ENCODE measurements around the gene CLDN24.

The CLDN24 gene

DNA sequence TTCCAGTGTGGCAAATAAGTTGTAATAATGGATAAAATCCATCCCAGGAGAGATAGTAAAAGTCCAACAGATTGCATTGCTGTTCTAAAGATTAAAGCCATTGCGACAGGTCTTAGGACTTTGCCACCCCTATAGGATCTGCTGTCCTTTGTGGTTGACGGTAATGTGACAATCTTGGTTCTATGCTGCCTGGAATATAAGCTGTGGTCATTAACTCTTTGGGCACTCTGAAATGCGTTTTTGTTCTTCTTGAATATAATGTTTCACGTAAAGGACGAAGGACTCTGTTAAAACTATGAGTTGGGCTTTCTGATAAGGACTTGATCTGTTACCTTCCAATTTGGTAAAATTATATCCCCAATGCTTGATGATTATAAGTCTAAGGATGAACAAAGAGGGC, at the start of gene CLDN24:
TSS of gene CLDN24 (minus strand) at position 101 of the 400 bp plus-strand sequence. CDS start at position 101, 0 bp downstream.
- DNase-seq, result no peak

DNA sequence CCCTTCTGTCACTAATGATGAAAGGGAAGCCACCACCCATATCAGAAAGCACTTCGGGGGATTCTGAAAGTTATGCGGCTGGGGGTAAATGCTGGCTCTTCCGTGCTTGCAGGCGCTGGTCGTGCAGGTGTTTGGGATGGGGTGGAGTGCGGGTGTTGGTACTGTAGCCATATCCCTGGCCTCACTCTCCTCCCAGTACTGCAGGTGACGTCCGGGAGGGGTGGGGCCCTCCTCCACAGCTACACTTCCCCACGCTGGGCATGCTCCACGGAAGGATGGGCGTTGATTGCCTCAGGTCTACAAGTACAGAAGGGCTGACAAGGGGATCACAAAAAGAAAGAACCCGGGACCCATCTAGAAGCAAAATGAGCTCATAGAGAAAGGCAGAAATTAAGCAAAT, 48.6 kb upstream of the CLDN24 start:
- DNase-seq, result no peak

GRCh38 chr4:183369073-183369472, 46.8 kb upstream of the CLDN24 start:
- no peak for DNase-seq

DNA sequence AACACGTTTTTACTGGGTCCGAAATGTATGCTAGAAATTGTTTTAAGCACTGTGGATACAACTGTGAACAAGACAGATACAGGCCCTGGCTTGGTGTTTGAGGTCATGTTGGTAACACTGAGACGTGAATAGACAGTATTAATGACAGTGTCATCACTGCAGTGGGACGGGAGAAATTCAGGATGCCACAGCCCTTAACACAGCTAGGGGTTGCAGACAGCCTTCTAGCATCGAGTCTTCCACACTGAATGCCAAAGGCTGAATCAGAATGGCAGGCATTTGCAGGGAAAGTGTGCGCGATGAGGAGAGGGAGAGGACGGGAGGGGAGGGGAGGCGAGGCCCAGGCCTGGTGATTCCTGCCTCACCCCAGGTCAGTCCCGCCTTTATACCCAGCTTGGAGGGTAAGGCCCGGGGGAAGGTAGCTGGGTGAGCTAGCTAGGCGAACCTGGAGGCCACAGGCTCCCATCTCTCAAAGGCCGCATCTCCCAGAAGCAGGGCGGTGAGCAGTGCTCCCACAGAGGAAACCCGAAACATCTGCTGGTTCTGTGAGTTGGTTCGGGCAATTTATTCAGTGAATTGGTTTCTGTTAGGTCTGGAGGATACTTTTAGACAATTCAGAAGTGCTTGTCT, 44.1 kb upstream of the CLDN24 start:
- no peak for DNase-seq

DNA sequence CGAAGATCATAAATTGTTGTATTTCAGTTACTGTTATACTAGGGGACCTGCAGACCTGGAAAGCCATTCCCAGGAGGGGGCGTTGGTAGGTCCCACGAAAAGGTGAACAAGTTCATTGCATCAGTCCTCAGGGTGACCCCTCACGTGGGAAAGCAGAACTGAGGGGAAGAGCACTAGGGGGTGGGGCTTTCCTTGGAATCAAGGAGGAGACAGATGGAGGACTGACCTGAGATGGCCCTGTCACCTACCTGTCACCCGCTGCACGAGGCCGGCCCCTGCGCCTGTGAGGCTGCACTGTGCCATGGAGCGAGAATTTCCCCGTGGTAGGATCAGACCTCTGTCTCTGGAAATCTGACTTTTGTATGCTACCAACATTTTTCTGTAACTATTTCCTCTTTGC, 41.8 kb upstream of the CLDN24 start:
- no peak for DNase-seq

DNA sequence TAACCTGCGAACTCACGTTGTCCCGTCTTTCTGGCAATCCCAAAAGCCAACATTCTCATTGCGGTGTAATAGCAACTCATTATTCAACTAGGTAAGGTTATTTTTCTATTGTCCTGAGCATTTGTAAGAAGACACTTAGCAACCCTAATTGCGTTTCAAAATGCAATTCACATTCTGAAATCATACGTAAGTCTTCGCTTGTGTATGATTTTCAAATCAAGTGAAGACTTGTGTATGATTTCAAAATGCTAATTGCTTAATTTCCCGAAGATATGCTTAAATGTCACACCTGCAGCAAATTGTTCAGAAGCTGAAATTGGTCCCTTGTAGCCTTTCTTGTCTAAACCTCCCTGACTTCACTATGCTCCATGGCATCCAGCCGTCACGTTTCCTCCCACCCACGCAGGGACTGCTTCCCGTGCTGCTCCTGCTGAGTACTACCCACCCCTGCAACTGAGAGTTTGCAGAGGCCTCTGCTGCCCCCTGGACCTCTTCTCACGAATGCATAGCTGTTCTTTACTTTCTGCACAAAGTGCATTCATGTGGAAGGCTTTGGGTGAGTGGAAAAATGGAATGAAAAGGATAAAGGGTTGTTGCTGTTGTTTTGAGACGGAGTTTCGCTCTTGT, 40.8 kb upstream of the CLDN24 start:
- DNase-seq, result no peak

DNA sequence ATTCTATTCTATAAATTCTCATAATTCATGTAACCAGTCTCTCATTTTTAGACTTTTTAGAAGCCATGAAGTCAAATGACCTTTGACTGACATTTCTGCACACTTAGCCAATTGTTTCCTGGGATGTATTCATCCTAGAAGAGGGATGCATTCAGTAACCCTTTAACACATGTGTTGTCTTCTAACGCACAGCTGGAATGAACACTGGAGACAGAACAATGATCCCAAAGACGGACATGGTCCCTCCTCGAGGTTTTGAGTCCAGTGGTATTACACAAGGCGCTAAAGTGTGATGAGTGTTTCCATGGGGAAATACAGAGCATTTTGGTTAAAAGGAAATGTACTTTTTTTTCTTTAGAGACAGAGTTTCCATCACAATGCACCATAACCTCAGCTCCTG, 39.8 kb upstream of the CLDN24 start:
- no peak for DNase-seq

- DNase-seq, result no peak
Observed at GRCh38 chr4:183360161-183360919, 38.1 kb upstream of the CLDN24 start.

- no peak for DNase-seq
Observed at GRCh38 chr4:183358215-183358755, 36.1 kb upstream of the CLDN24 start.

GRCh38 chr4:183356931-183357675, 34.9 kb upstream of the CLDN24 start:
- no peak for DNase-seq

- no peak for DNase-seq
Observed at GRCh38 chr4:183356173-183356830, 34.1 kb upstream of the CLDN24 start.

DNA sequence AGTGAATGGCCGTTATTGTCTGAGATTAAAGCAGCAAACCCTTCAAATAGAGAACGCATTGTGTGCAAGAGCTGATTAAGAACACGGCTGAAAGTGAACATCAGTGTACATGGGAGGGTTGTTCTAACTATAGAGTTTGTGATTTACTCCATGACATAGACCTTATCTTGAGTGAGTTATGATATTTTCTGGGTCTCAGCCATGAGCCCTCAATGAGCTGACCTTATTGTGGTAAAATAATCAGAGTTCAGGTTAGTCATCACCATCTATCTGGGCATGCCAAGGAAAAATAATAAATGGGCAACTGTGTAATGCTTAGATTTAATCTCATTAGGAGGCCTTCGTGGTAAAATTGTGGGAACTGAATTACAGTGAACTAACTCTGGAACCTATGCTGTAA, 33.2 kb upstream of the CLDN24 start:
- DNase-seq, result no peak

- DNase-seq, result no peak
Observed at GRCh38 chr4:183354219-183354618, 32.0 kb upstream of the CLDN24 start.

DNA sequence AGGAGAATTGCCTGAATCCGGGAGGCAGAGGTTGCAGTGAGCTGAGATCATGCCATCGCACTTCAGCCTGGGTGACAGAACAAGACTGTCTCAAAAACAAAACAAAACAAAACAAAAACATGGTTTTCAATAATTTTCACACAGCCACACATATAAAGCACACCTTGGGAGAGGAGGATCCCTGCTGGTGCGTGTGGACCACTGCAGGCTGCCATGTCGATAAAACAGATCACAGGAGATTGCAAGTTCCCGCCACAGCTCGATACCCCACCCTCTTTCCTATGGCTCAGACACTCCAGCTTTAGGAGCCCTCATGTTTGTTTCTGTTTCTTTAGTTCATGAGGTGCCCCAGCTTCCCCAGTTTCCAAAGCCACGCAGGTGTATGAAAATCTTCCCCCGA, 31.3 kb upstream of the CLDN24 start:
- DNase-seq, result no peak

- no peak for DNase-seq
Observed at GRCh38 chr4:183352546-183352945, 30.3 kb upstream of the CLDN24 start.

DNA sequence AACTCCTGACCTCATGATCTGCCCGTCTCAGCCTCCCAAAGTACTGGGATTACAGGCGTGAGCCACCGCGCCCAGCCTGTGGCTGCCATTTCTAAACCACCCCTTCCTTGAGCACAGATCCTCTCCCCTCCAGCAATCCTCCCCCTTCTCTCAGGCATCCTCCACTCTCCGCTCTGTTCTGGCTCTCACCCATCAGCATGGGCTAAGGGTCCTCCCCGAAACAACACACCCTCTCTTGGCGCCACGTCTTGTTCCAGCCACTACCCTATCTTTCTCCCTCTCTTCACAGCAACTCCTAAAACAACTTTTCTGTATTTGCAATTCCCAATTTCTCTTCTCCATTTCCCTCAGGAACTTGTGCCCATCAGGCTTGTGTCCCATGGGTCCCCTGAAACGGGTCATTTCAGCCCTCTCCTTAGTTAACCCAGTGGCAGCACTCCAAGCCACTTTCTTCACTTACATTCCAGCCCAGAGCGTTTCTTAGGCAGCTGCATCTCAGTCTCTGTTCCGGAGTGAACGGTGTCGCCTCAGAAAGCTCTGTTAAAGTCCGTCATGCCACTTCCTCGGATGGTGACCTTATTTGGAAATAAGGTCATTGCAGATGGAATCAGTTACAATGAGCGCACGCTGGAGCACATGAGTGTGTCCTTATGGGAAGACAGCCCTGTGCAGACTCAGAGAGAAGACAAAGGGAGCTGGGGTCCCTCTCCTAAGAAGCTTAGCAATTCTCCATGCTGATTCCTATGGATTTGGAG, 28.3 kb upstream of the CLDN24 start:
- DNase-seq, result no peak

GRCh38 chr4:183349673-183350072, 27.4 kb upstream of the CLDN24 start:
- no peak for DNase-seq

GRCh38 chr4:183348706-183349659, 26.8 kb upstream of the CLDN24 start:
- no peak for DNase-seq

GRCh38 chr4:183348136-183348535, 25.9 kb upstream of the CLDN24 start:
- no peak for DNase-seq

DNA sequence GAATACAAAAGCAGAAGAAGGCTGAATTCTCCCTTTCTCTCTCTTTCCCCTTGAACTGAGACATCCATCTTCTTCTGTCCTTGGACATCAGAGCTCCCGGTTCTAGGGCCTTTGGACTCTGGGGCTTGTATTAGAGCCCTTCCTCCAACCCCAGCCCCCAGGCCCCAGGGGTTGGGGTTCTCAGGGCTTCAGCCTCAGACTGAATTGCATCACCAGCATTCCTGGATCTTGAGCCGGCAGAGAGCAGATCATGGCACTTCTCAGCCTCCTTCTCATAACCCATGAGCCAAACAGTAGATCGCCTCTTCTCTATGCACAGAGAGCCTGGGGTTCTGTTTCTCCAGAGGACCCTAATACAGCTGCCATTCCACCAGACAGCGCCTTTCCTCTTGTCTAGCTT, 25.3 kb upstream of the CLDN24 start:
- DNase-seq, result no peak

DNA sequence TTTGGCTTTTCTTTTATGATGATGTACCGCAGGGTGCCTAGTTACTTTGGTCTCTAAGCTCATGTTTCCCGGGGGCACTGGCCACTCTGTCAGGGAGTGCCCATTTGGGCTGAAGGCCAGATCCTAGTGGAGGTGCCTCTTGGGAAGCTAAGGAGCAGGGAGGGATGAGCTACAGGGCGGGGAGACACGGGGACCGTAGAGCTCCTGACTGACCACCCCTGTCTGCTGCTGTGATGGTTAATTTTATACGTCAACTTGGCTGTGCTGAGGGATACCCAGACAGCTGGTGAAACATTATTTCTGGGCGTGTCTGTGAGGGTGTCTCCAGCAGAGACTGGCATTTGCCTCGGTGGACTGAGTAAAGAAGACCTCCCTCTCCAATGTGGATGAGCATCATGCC, 24.9 kb upstream of the CLDN24 start:
- DNase-seq, result no peak
